Esophagus (tissue), 2 donors: Measurements from ENCODE around the gene DGKG. TPM values are rescaled to one million over a fixed set of nuclear protein-coding genes. Genes with fewer than 3 reads are reported as not detected.

Experiments used
- H3K27ac ChIP-seq, 2 donors: one replicate each; pipeline ENCODE4 v1.5.1; 2013; ENCODE audit warnings: low read depth in 2 of 2, mild to moderate bottlenecking in 2 of 2, inconsistent platforms in 1 of 2, low read length in 1 of 2, moderate library complexity in 1 of 2
- H3K27me3 ChIP-seq, 2 donors: one replicate each; pipeline ENCODE4 v1.6.1; 2013; ENCODE audit warnings: low read length in 2 of 2, control low read depth in 1 of 2, mild to moderate bottlenecking in 1 of 2; ENCODE audit not compliant: insufficient read depth in 2 of 2, control insufficient read depth in 1 of 2
- H3K36me3 ChIP-seq, 2 donors: one replicate each; pipeline ENCODE4 v1.6.1; 2013; ENCODE audit warnings: low read length in 1 of 2; ENCODE audit not compliant: control insufficient read depth in 2 of 2, insufficient read depth in 2 of 2
- H3K4me1 ChIP-seq, 2 donors: one replicate each; pipeline ENCODE4 v1.6.1; 2013; ENCODE audit warnings: low read length in 1 of 2; ENCODE audit not compliant: control insufficient read depth in 2 of 2, insufficient read depth in 2 of 2
- H3K4me3 ChIP-seq, 2 donors: one replicate each; pipeline ENCODE4 v1.5.1; 2013; ENCODE audit warnings: low read length in 2 of 2, mild to moderate bottlenecking in 2 of 2, low read depth in 1 of 2, moderate library complexity in 1 of 2
- H3K9me3 ChIP-seq, 2 donors: one replicate each; pipeline ENCODE4 v1.6.1; 2013; ENCODE audit warnings: mild to moderate bottlenecking in 2 of 2, low read depth in 1 of 2, low read length in 1 of 2, moderate library complexity in 1 of 2; ENCODE audit not compliant: control insufficient read depth in 2 of 2, insufficient read depth in 1 of 2
- WGBS, 2 donors: extraction: QIAGEN DNeasy Blood & Tissue Kit; methylation state at CpG; one replicate each; pipeline ENCODE4 v1.1.7; 2013; 5-methylcytosine and 5-hydroxymethylcytosine counted together
- polyA plus RNA-seq, 2 donors: library from polyadenylated mRNA; stranded (reverse); fragments of 200-250 nt; gene quantifications; one replicate each; pipeline ENCODE4 v1.2.3, GENCODE V29; 2013
- donor health status: healthy with polysubstance abuse.
- donor health status: Bipolar disorder and iron deficiency.

DGKG gene
- polyA plus RNA-seq = 1 to 10 TPM in 1 of 2 donors, under 1 TPM in 1; 0.88 to 1.6 TPM

DNA sequence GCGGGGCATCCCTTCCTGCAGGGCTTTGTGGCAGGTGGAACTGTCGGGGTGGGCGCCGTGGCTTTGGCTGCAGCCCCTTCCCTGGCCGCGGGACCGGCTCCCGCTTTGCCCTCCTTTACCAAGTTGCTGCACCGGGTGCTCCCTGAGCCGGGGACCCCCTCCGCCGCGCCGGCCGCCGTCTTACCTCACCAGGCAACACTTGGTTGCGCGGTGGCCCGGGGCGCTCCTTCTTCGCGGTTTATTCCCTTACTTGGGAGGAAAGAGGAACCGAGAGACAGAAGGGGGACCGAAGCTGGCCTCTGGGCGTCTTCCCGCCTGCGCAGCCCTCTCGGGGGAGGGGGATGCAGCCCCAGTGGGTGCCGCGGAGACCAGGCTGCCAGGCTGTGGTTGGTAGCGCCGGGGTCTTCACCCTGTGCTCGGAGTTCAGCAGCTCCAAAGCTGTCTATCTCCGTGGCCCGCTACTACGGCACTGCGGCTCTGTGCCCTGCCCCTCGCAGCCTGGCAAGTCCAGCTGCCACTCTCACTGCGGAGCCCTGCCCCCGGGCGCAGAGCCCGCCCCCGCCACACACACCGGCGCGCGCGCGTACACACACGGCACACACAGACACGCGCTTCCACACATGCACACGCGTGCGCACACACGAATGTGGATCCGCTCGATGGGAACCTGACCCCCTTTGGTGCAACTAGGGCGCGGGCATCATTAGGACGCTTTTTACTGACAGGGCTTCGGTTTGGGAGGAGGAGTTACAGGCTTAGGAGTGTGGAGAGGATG, at the start of gene DGKG:
TSS of gene DGKG (minus strand) at position 473 of the 775 bp plus-strand sequence. CDS start 41,775 bp downstream, outside the sequence.
- Histone ChIP-seq H3K27me3 (peaks cover 4 to 13% of the 10 kb centered on the region in 2 donors), H3K4me1 (peaks cover 0 to 5% of the 10 kb centered on the region in 2 donors), H3K4me3 (peak within 1 kb of the TSS; percentile 43 to 50), H3K27ac (peak within 1 kb of the TSS; percentile 40 to 70), H3K36me3 (no peaks in the 10 kb centered on the region), H3K9me3 (no peaks in the 10 kb centered on the region)
- 1 to 2% methylated on average over 62 of the region's 62 CpGs for WGBS, 2 donors

GRCh38 chr3:186411089-186411488, 49.1 kb upstream of the DGKG start:
- no peak overlapping the region for H3K27ac ChIP-seq

DNA sequence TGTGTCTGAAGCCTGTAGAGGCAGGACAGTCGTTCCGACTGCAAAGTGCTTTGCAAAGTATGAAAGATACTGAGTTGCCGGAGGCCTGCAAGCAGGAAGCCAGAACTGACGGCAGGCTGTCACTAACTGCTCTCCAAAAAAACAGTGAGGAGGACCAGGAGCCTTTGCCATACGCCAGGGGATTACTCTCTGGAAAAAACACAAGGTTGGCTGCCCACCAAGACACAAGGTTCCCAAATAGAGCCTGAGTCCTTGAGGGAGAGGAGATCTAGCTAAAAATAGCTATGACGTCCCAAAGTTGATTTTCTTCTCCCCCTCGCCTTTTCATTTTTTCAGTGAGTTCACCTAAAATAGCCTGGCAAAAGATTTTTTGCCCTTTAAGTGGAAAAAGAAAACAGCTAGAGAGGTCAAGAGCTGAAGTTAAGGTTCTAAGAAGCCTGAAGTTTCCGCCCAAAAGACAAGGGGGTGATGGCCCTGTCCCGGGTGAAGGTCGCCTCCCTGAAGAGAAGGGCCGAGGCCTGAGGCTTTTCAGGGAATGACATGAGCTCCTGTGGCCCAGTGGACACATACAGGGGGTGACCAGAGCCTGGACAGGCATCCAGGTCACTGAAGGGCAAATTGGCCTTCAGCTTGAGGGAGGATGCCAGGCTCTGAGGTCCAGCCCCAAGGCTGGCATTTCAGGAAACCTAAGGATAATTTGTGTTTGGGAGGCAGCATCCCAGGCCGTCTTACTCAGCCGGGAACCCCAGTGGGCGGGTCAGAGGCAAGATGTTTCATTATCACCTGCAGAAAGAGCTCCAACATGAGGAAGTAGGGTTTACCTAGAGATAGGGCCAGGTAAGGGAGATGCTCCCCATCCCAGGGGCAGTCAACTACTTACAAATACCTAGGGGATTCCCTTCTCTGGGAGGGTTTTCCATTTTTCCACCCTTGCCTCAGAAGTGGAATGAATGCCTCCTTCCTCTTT, 44.9 kb upstream of the DGKG start:
- 67 to 69% methylated on average over 14 of the region's 14 CpGs for WGBS, 2 donors
- Histone ChIP-seq H3K36me3 (no peaks in the 10 kb centered on the region), H3K27me3 (no peaks in the 10 kb centered on the region), H3K4me1 (no peaks in the 10 kb centered on the region), H3K9me3 (no peaks in the 10 kb centered on the region), H3K4me3 (no peak overlapping the region), H3K27ac (peak overlapping the region; percentile 70 to 81)

More at GRCh38 chr3:186411089-186411488, 49.1 kb upstream of the DGKG start:
- Histone ChIP-seq H3K4me1 (peaks cover 0 to 5% of the 10 kb centered on the region in 2 donors), H3K36me3 (no peaks in the 10 kb centered on the region), H3K4me3 (no peak overlapping the region), H3K9me3 (no peaks in the 10 kb centered on the region), H3K27me3 (no peaks in the 10 kb centered on the region)
- WGBS, 2 donors = 93 to 96% methylated on average over 2 of the region's 2 CpGs

- H3K27ac ChIP-seq = no peak overlapping the region
- H3K36me3 ChIP-seq = no peaks in the 10 kb centered on the region
- H3K27me3 ChIP-seq = no peaks in the 10 kb centered on the region
- no peaks in the 10 kb centered on the region for H3K9me3 ChIP-seq
- 66 to 73% methylated on average over 6 of the region's 6 CpGs for WGBS, 2 donors
- H3K4me1 ChIP-seq = no peaks in the 10 kb centered on the region
- no peak overlapping the region for H3K4me3 ChIP-seq
These were observed 39.5 kb upstream of the DGKG start for GRCh38 chr3:186401556-186401955.

- H3K9me3 ChIP-seq = no peaks in the 10 kb centered on the region
- H3K4me1 ChIP-seq = no peaks in the 10 kb centered on the region
- H3K4me3 ChIP-seq = no peak overlapping the region
- no peak overlapping the region for H3K27ac ChIP-seq
- no peaks in the 10 kb centered on the region for H3K36me3 ChIP-seq
- no peaks in the 10 kb centered on the region for H3K27me3 ChIP-seq
These were observed 38.6 kb upstream of the DGKG start for GRCh38 chr3:186400662-186401061.

- Histone ChIP-seq H3K4me3 (no peak overlapping the region), H3K27ac (no peak overlapping the region), H3K4me1 (no peaks in the 10 kb centered on the region), H3K9me3 (no peaks in the 10 kb centered on the region), H3K27me3 (no peaks in the 10 kb centered on the region), H3K36me3 (no peaks in the 10 kb centered on the region)
- WGBS, 2 donors = 81 to 96% methylated on average over 1 of the region's 1 CpG
These were observed 38.0 kb upstream of the DGKG start for GRCh38 chr3:186400026-186400425.

- no peaks in the 10 kb centered on the region for H3K9me3 ChIP-seq
- H3K4me1 ChIP-seq = no peaks in the 10 kb centered on the region
- WGBS, 2 donors = 87 to 93% methylated on average over 4 of the region's 4 CpGs
These were observed 32.7 kb upstream of the DGKG start for GRCh38 chr3:186394566-186395217.

DNA sequence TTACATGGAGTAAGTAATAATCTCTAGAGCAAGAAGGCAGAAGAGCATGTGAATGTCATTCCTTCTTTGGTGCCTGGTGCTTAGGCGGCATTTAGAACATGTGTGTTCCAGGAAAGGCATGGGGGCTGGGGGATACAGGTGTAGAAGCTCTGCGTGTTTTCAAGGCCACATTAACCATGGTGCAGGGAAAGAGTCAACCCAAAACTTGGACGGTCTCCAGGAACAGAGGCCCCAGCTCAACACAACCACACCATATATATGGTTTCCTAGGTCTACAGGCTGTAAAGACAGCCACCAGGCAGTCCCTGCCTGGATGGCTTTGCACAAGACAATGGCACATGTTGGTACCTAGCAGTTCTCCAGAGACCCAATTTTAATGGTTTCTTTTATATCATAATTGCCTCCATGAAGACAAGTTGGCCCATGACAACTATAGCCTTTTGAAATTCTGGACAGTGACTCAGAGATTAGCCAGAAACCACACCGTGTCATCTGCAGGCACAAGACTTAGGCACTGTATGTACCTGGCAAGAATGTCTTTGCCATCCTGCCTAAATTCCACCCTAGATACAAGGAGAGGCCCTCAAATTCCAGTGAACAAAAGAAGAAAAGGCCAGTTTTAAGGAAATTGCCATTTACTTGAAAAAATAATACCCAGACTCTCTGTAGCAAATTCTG, 25.0 kb upstream of the DGKG start:
- no peaks in the 10 kb centered on the region for H3K4me1 ChIP-seq
- no peak overlapping the region for H3K4me3 ChIP-seq
- no peaks in the 10 kb centered on the region for H3K9me3 ChIP-seq
- 75 to 81% methylated on average over 4 of the region's 4 CpGs for WGBS, 2 donors
- no peak overlapping the region for H3K27ac ChIP-seq
- H3K27me3 ChIP-seq = no peaks in the 10 kb centered on the region
- no peaks in the 10 kb centered on the region for H3K36me3 ChIP-seq

More at GRCh38 chr3:186394566-186395217, 32.7 kb upstream of the DGKG start:
- H3K36me3 ChIP-seq = no peaks in the 10 kb centered on the region
- H3K4me3 ChIP-seq = no peak overlapping the region
- H3K27me3 ChIP-seq = no peaks in the 10 kb centered on the region
- no peak overlapping the region for H3K27ac ChIP-seq
